ENCODE measurements around the gene MAP9.

- TF ChIP-seq CTCF (IDR thresholded peaks at IDR 0.05) (no peak), POLR2AphosphoS5 (IDR thresholded peaks at IDR 0.05) (no peak)
Measured at GRCh38 chr4:155423671-155424070, 46.9 kb upstream of the MAP9 start.

Data from breast epithelium (tissue), 3 donors.